Spinal cord (tissue), 10 donors: Measurements from ENCODE around the gene CXCL10. TPM values are rescaled to one million over a fixed set of nuclear protein-coding genes. Genes with fewer than 3 reads are reported as not detected.
A peak's percentile ranks its signal among the peaks of the same experiment; 100 is the strongest.

ENCODE experiments used
- DNase-seq, 6 donors: peaks; one replicate each; pipeline versions ENCODE4 v3.0.0 to v3.0.0-alpha.2; 2013 to 2015; ENCODE audit warnings: low spot score in 6 of 6, low read depth in 4 of 6
- H3K27ac ChIP-seq: one replicate; pipeline ENCODE4 v1.5.1; 2013; ENCODE audit warnings: low read depth, low read length, control low read depth
- H3K27me3 ChIP-seq: one replicate; pipeline ENCODE4 v1.6.1; 2013; ENCODE audit warnings: low read length; ENCODE audit not compliant: control insufficient read depth, insufficient read depth
- H3K36me3 ChIP-seq: one replicate; pipeline ENCODE4 v1.6.1; 2013; ENCODE audit warnings: low read length; ENCODE audit not compliant: control insufficient read depth, insufficient read depth
- H3K4me1 ChIP-seq: one replicate; pipeline ENCODE4 v1.6.1; 2013; ENCODE audit warnings: low read length; ENCODE audit not compliant: control insufficient read depth, insufficient read depth
- H3K4me3 ChIP-seq: one replicate; pipeline ENCODE4 v1.5.1; 2013; ENCODE audit warnings: low read depth, low read length, control low read depth
- H3K9me3 ChIP-seq: one replicate; pipeline ENCODE4 v1.6.1; 2013; ENCODE audit warnings: low read length; ENCODE audit not compliant: control insufficient read depth, insufficient read depth
- WGBS: methylation state at CpG from one replicate; pipeline ENCODE4 v1.1.5; 2013; ENCODE audit warnings: missing lambda C conversion rate; ENCODE audit not compliant: insufficient coverage; 5-methylcytosine and 5-hydroxymethylcytosine counted together
- polyA plus RNA-seq, 2 donors: library from polyadenylated mRNA; unstranded; fragments of 120-200 nt; gene quantifications; one replicate each; pipeline ENCODE4 v1.2.1, GENCODE V29; 2013; ENCODE audit not compliant: insufficient read length in 2 of 2
- total RNA-seq, 2 donors: library from RNA; depleted of rRNA in 1 of 2; stranded (reverse); fragments of 120-200 nt in 1 of 2; fragments of >200 nt in 1 of 2; gene quantifications; one replicate each; pipeline versions ENCODE4 v1.2.3 to v1.2.4, GENCODE V29; 2013 to 2014
- donor health status: healthy.

The CXCL10 gene
- total and polyA plus RNA-seq, 4 donors = 0.28 to 1.9 TPM; not detected in 2

DNA sequence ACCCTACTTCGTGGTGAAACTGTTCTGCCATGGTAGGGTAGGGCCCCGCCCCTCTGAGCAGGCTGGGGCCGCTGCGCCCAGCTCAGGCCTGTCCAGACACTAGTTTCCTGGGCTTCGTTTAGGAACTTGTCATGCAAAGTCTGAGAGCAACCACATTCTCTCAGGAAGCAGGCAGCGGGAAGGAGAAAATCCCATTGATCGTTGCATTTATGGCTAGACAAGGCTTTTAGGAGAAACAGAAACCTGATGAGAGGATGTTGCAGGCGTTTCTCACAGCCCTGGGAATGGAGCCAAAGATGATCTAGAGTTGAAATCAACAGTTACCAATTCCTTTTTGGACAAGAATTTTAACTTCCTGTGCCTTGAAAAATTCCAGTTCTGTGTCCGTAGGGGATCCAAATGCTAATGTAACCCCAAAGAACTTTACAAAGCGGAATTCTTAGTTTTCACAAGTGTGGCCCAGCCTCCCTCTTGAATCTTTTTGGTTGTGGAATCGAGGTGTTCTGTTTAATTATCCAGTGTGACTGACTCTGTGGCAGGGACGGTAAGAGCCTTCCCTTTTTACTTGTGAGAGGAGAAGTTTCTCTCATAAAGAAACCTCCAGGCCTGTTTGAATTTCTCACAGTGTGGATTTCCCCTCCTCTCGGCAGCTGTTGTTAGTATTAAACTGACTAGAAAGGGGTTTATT is 11.5 kb downstream of the CXCL10 start:
- H3K27ac ChIP-seq = peak overlapping the region; percentile 76
- H3K4me3 ChIP-seq = no peak overlapping the region
- H3K27me3 ChIP-seq = no peaks in the 10 kb centered on the region
- WGBS = 55% methylated on average over 9 of the region's 13 CpGs
- no peaks in the 10 kb centered on the region for H3K36me3 ChIP-seq
- DNase-seq = peak in 2 of 6 donors; percentile 21 to 56
- no peaks in the 10 kb centered on the region for H3K9me3 ChIP-seq
- H3K4me1 ChIP-seq = peaks cover 6% of the 10 kb centered on the region

DNA sequence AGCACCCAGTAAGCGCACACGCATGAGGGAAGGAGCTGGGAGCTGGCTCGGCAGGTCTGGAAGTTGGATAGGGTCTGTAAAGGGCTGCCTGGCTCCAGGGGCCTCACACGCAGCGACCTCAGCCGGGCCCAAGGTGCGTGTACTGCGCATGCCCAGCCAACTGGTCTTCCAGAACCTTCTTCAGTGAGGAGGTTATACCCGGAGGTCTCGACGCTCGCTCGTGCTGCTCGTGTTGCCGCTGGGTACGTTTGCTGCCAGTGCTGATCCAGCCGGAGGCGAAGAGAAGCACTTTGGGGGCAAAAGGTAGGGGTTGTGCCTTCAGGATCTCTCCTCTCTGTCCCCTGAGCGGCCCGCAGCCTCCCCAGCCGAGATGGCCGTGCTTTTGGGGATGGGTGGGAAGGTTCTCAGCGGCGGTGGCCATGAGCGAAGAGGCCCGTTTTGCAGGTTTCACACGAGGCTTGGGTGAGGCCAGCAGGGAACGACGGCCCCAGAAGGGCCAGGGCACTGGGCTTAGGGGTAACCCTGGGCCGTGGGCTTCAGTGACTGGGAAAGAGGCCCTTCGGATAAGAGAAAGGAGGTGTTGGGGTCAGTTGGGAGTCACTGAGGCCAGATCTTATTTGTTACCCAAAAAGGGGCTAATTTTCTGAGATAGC is 12.2 kb downstream of the CXCL10 start:
- Histone ChIP-seq H3K9me3 (no peaks in the 10 kb centered on the region), H3K27ac (peak overlapping the region; percentile 76), H3K36me3 (no peaks in the 10 kb centered on the region), H3K27me3 (no peaks in the 10 kb centered on the region), H3K4me1 (peaks cover 6% of the 10 kb centered on the region), H3K4me3 (no peak overlapping the region)
- DNase-seq = no peak
- 98% methylated on average over 31 of the region's 31 CpGs for WGBS

GRCh38 chr4:76010576-76010975 is 12.7 kb downstream of the CXCL10 start:
- Histone ChIP-seq H3K9me3 (no peaks in the 10 kb centered on the region), H3K36me3 (no peaks in the 10 kb centered on the region), H3K27me3 (no peaks in the 10 kb centered on the region), H3K4me3 (no peak overlapping the region), H3K4me1 (peaks cover 6% of the 10 kb centered on the region), H3K27ac (no peak overlapping the region)
- no peak for DNase-seq
- WGBS = 77% methylated on average over 13 of the region's 13 CpGs

- Histone ChIP-seq H3K9me3 (no peaks in the 10 kb centered on the region), H3K27me3 (no peaks in the 10 kb centered on the region), H3K4me1 (peaks cover 6% of the 10 kb centered on the region), H3K27ac (no peak overlapping the region), H3K36me3 (no peaks in the 10 kb centered on the region), H3K4me3 (no peak overlapping the region)
- no CpG with 5 or more reads among the region's 5 CpGs for WGBS
- no peak for DNase-seq
These were observed 14.0 kb downstream of the CXCL10 start for GRCh38 chr4:76009311-76009710.

- Histone ChIP-seq H3K27ac (no peak within 1 kb of the TSS), H3K36me3 (no peaks in the 10 kb centered on the region), H3K4me3 (no peak within 1 kb of the TSS), H3K27me3 (no peaks in the 10 kb centered on the region), H3K4me1 (peaks cover 6% of the 10 kb centered on the region), H3K9me3 (no peaks in the 10 kb centered on the region)
- no peak for DNase-seq
- WGBS = 100% methylated on average over 1 of the region's 1 CpG
These were observed 16.0 kb downstream of the CXCL10 start, which contains the start of gene CXCL9 for GRCh38 chr4:76007089-76007862. CXCL9 (minus strand) TSS chr4:76007509; CDS start chr4:76007449, 60 bp downstream.

DNA sequence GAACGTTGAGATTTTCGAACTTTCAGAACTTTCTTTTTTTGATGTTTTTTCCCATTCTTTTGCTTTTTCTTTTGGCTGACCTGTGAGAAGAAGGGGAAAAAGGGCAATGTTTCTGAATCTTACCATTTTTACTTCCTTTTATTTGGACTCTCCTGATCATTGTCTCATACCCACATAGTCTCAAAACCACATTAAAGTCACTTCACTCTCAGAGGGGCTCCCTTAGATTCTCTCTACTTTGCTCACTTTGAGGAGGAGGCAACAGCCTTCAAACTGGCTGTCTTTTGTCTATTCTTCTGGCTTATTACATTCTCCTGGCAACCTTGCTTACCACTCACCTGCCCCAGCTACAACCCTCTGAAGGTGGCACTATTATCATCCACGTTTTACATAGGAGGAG is 19.7 kb downstream of the CXCL10 start:
- H3K27me3 ChIP-seq = no peaks in the 10 kb centered on the region
- H3K4me1 ChIP-seq = no peaks in the 10 kb centered on the region
- WGBS = no CpG with 5 or more reads among the region's 3 CpGs
- no peak overlapping the region for H3K4me3 ChIP-seq
- H3K36me3 ChIP-seq = no peaks in the 10 kb centered on the region
- no peak for DNase-seq
- no peak overlapping the region for H3K27ac ChIP-seq
- no peaks in the 10 kb centered on the region for H3K9me3 ChIP-seq

DNA sequence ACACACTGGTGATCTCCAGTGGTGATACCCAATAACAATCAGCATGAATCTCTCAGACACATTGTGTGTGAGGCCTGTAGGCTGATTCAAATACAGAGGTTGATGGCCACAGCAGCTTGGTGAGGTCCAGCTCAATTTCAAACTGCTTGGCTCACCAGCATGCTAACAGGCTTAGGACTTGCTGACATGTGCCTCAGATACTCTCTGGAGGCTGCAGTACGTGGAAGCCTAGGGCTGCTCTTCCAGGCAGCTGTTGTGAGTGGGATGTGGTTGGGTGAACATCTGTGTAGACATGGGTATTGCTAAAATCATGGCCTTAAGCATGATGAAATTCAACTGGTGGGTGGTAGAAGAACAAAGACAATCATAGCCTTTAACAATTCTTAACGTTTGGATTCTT is 20.3 kb downstream of the CXCL10 start:
- Histone ChIP-seq H3K27me3 (no peaks in the 10 kb centered on the region), H3K36me3 (no peaks in the 10 kb centered on the region), H3K9me3 (no peaks in the 10 kb centered on the region), H3K27ac (no peak overlapping the region), H3K4me1 (no peaks in the 10 kb centered on the region), H3K4me3 (no peak overlapping the region)
- DNase-seq = no peak
- WGBS = 100% methylated on average over 1 of the region's 2 CpGs

GRCh38 chr4:76002176-76002575 is 21.1 kb downstream of the CXCL10 start:
- H3K36me3 ChIP-seq = no peaks in the 10 kb centered on the region
- H3K9me3 ChIP-seq = no peaks in the 10 kb centered on the region
- no CpG with 5 or more reads among the region's 4 CpGs for WGBS
- no peaks in the 10 kb centered on the region for H3K4me1 ChIP-seq
- no peak overlapping the region for H3K27ac ChIP-seq
- no peaks in the 10 kb centered on the region for H3K27me3 ChIP-seq
- DNase-seq = no peak
- no peak overlapping the region for H3K4me3 ChIP-seq

DNA sequence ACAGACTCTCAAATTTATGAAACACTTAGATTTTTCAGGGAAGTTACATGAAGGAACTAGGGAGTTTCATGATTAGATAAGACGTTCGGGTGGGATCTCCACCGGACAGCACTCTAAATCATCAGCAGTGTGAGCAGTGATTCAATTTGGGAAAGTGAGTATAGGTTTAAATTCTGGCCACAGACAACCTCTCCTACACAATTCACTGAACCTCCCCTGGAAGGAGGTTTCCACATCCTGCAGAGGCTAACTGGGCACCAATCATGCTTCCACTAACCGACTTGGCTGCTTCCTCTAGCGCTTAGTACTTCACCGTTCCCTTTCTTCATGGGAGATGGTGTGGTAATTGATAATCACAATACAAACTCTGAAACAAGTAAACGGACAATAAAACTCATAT is 21.6 kb downstream of the CXCL10 start:
- Histone ChIP-seq H3K4me3 (no peak overlapping the region), H3K27me3 (no peaks in the 10 kb centered on the region), H3K27ac (no peak overlapping the region), H3K36me3 (no peaks in the 10 kb centered on the region), H3K9me3 (no peaks in the 10 kb centered on the region), H3K4me1 (no peaks in the 10 kb centered on the region)
- no peak for DNase-seq
- no CpG with 5 or more reads among the region's 7 CpGs for WGBS
